GM12878 (cell line): Measurements from ENCODE around the gene TRAF3. TPM values are rescaled to one million over a fixed set of nuclear protein-coding genes. Genes with fewer than 3 reads are reported as not detected.

Source experiments
- ATAC-seq: fragments of 200-7000 bp; cut with Tn5 transposase; 3 replicates; pipeline ENCODE4 v1.9.1; 2020; ENCODE audit warnings: mild to moderate bottlenecking, moderate library complexity
- BruUV-seq: library from RNA; stranded (reverse); fragments of 400-500 nt; replicated peaks from 2 replicates; lab custom pipeline; 2021; lab: Mats Ljungman, UMichigan
- CTCF ChIA-PET: fragments of 300-600 bp; sonication (Branson Sonifier 250); formaldehyde crosslinking; extraction: SDS; loops from one replicate; lab custom pipeline; 2021; ENCODE audit warnings: inconsistent platforms; lab: Yijun Ruan, JAX
- POLR2A ChIA-PET: fragments of 350-600 bp; formaldehyde crosslinking; extraction: SDS; loops from one replicate; lab custom pipeline; 2021; ENCODE audit warnings: inconsistent platforms; lab: Charles Lee
- RAD21 ChIA-PET: fragments of 300-600 bp; sonication (Branson Sonifier 250); formaldehyde crosslinking; loops from one replicate; lab custom pipeline; 2023; ENCODE audit warnings: antibody characterized with exemption; ENCODE audit not compliant: unreplicated experiment; lab: Charles Lee
- SMC1A ChIA-PET: fragments of 300-600 bp; sonication (Branson Sonifier 250); formaldehyde crosslinking; loops from one replicate; lab custom pipeline; 2023; ENCODE audit not compliant: unreplicated experiment, uncharacterized antibody; lab: Charles Lee
- DNase-seq: peaks from one replicate; pipeline ENCODE4 v3.0.0-alpha.2; 2011; ENCODE audit warnings: low read depth, low spot score
- FAIRE-seq: peaks from 3 replicates; lab custom pipeline; 2011; peaks lifted over from hg19 to GRCh38; lab: Jason Lieb, UNC
- H2AFZ ChIP-seq: 2 replicates; pipeline ENCODE4 v1.6.0; 2011; ENCODE audit warnings: low read depth, low read length, control low read depth; ENCODE audit not compliant: control insufficient read depth
- H3K27ac ChIP-seq: 2 replicates; pipeline ENCODE4 v1.5.1; 2011; ENCODE audit warnings: control low read depth; ENCODE audit not compliant: control insufficient read depth, insufficient read depth
- H3K27me3 ChIP-seq, 2 experiments: replicated peaks in 1 of 2; 2 replicates each; pipeline versions ENCODE4 v1.6.0 to v1.6.1; 2011; ENCODE audit warnings: low read length in 1 of 2; ENCODE audit not compliant: control insufficient read depth in 2 of 2, insufficient read depth in 2 of 2
- H3K36me3 ChIP-seq, 2 experiments: 2 replicates each; pipeline ENCODE4 v1.5.1; 2011; ENCODE audit warnings: low read length in 1 of 2; ENCODE audit not compliant: control insufficient read depth in 2 of 2, insufficient read depth in 2 of 2
- H3K4me1 ChIP-seq: 2 replicates; pipeline ENCODE4 v1.6.1; 2011; ENCODE audit warnings: mild to moderate bottlenecking, low read length, moderate library complexity, mixed read lengths; ENCODE audit not compliant: control insufficient read depth, insufficient read depth
- H3K4me2 ChIP-seq: 2 replicates; pipeline ENCODE4 v1.6.0; 2011; ENCODE audit warnings: control low read depth; ENCODE audit not compliant: control insufficient read depth, insufficient read depth
- H3K4me3 ChIP-seq: fragments of 200-600 bp; sonication (generic); 2 replicates; pipeline ENCODE4 v1.5.1; 2016
- H3K79me2 ChIP-seq: 2 replicates; pipeline ENCODE4 v1.6.0; 2011; ENCODE audit warnings: low read length; ENCODE audit not compliant: control insufficient read depth, insufficient read depth
- H3K9ac ChIP-seq: 2 replicates; pipeline ENCODE4 v1.8.0; 2011; ENCODE audit warnings: low read length, control low read depth, mixed read lengths; ENCODE audit not compliant: control insufficient read depth, insufficient read depth
- H3K9me3 ChIP-seq: replicated peaks from 3 replicates; pipeline ENCODE4 v1.5.1; 2011; ENCODE audit warnings: mild to moderate bottlenecking, low read length; ENCODE audit not compliant: control insufficient read depth, insufficient read depth
- H4K20me1 ChIP-seq: 2 replicates; pipeline ENCODE4 v1.6.0; 2011; ENCODE audit not compliant: control insufficient read depth, insufficient read depth
- ATF3 ChIP-seq: IDR thresholded peaks from 2 replicates; pipeline ENCODE4 v1.6.1; 2011; ENCODE audit warnings: low read depth, mild to moderate bottlenecking, low read length, moderate library complexity, borderline replicate concordance; ENCODE audit errors: extremely low read depth
- CREB1 ChIP-seq: IDR thresholded peaks from 2 replicates; pipeline ENCODE4 v1.6.1; 2012; ENCODE audit warnings: low read depth, mild to moderate bottlenecking, inconsistent platforms
- GATAD2B ChIP-seq: fragments of 450-650 bp; conservative IDR thresholded peaks from 2 replicates; pipeline ENCODE4 v1.6.1; 2017; ENCODE audit warnings: low read depth, mild to moderate bottlenecking, moderate library complexity
- MYC ChIP-seq: IDR thresholded peaks from 2 replicates; pipeline ENCODE4 v1.6.1; 2011; ENCODE audit warnings: mild to moderate bottlenecking, low read length, moderate library complexity, inconsistent platforms; ENCODE audit not compliant: insufficient read depth, insufficient replicate concordance, insufficient read length, severe bottlenecking
- NR2C2 ChIP-seq: IDR thresholded peaks from 2 replicates; pipeline ENCODE4 v1.6.1; 2011; ENCODE audit warnings: borderline replicate concordance, low read depth; ENCODE audit not compliant: control insufficient read depth, insufficient read length
- NR2F1 ChIP-seq: fragments of 450-650 bp; conservative IDR thresholded peaks from 2 replicates; pipeline ENCODE4 v1.6.1; 2017; ENCODE audit warnings: mild to moderate bottlenecking
- POLR2A ChIP-seq: IDR thresholded peaks from 2 replicates; pipeline ENCODE4 v1.6.1; 2011; ENCODE audit warnings: low read depth, mild to moderate bottlenecking, low read length
- RAD21 ChIP-seq: IDR thresholded peaks from 2 replicates; pipeline ENCODE4 v1.6.1; 2011; ENCODE audit warnings: mild to moderate bottlenecking, low read depth, low read length, moderate library complexity; ENCODE audit not compliant: insufficient read depth
- ZZZ3 ChIP-seq: IDR thresholded peaks from 2 replicates; pipeline ENCODE4 v1.6.1; 2011; ENCODE audit warnings: low read depth; ENCODE audit not compliant: control insufficient read depth, insufficient read length
- WGBS: methylation state at CpG from one replicate; pipeline ENCODE4 v1.1.6; 2016; ENCODE audit warnings: low lambda C conversion rate; ENCODE audit not compliant: insufficient replicate concordance, insufficient coverage; ENCODE audit errors: missing lambda C conversion rate; 5-methylcytosine and 5-hydroxymethylcytosine counted together
- in situ Hi-C: fragments of 300-500 bp; cut with MboI; formaldehyde crosslinking; loops from 9 replicates; pipeline ENCODE4 v1.14.3; 2018; ENCODE audit warnings: mixed read lengths
- intact Hi-C: fragments of 100-400 bp; cut with micrococcal nuclease; formaldehyde crosslinking; loops from one replicate; pipeline ENCODE4 v1.14.2; 2022; ENCODE audit not compliant: unreplicated experiment
- polyA plus RNA-seq, 11 experiments: library from polyadenylated mRNA; depleted of rRNA in 4 of 11; unstranded in 6 of 11; stranded (reverse) in 5 of 11; fragments of >200 nt; fragmentation: Nextera tagmentation in 4 of 11; fragmentation: Illumina TruSeq in 1 of 11; extraction: Ambion mirVana in 4 of 11; extraction: Trizol in 1 of 11; gene quantifications; 1 replicate in 1 of 11; 2 replicates in 10 of 11; pipeline versions ENCODE4 v1.2.1 to v1.2.3, GENCODE V29; 2011 to 2016; ENCODE audit warnings: inconsistent platforms in 2 of 11, missing spikeins in 2 of 11, low read depth in 1 of 11
- total RNA-seq, 4 experiments: library from RNA; depleted of rRNA in 3 of 4; stranded (reverse); fragments of >200 nt in 3 of 4; fragmentation: Illumina TruSeq in 1 of 4; extraction: Trizol in 1 of 4; gene quantifications; 2 replicates each; pipeline versions ENCODE4 v1.2.1 to v1.2.3, GENCODE V29; 2013 to 2021
- TF ChIP-seq, protein P1 (sequence below): IDR thresholded peaks from 2 replicates; pipeline ENCODE4 v1.6.1; 2012; ENCODE audit warnings: low read length, inconsistent platforms
- TF ChIP-seq, protein P2 (sequence below): fragments of 450-650 bp; IDR thresholded peaks from 2 replicates; pipeline ENCODE4 v1.6.1; 2018; ENCODE audit warnings: borderline replicate concordance, mild to moderate bottlenecking; ENCODE audit not compliant: partially characterized antibody

The TRAF3 gene
- total and polyA plus RNA-seq, 10 of the 15 experiments (the other 5 are each of a cell fraction or from before 2014, with no cell fraction given), result 3.0 to 70.1 (median 36.5) TPM

DNA sequence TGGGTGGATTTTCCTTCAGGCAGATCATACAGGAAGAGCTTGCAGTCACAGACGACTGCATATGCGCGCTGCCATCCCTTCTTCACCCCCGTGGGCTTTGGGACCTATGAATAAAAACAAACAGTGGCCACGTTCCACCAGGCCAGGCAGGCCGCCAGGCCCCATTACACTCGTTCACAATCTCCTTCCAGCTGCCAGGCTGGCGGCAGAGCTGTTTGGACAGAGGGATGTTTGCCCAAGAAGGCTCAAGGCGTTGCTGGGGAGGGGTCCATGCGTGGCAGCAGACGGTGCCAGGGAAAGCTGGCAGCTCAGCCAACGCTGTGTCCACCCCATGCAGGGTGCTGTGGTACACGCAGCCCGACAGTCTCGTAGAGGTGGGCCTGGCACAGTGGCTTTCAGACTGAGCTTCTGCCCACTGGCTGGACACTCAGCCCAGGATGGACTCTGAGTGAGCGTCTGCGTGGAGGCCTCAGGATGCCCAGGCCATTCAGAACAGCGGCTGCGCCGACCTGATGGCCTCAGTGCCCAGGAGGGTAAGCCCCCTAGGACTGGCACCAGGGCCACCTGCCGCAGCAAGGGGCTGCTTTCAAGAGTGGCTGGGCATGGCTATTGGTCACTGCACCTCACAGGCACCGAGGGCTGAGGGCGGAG is 172.7 kb downstream of the TRAF3 start (continued):
- TF ChIP-seq NR2C2 (no peak), RAD21 (no peak), CREB1 (no peak), ATF3 (no peak), POLR2A (no peak)
- TF ChIP-seq, protein P1, sequence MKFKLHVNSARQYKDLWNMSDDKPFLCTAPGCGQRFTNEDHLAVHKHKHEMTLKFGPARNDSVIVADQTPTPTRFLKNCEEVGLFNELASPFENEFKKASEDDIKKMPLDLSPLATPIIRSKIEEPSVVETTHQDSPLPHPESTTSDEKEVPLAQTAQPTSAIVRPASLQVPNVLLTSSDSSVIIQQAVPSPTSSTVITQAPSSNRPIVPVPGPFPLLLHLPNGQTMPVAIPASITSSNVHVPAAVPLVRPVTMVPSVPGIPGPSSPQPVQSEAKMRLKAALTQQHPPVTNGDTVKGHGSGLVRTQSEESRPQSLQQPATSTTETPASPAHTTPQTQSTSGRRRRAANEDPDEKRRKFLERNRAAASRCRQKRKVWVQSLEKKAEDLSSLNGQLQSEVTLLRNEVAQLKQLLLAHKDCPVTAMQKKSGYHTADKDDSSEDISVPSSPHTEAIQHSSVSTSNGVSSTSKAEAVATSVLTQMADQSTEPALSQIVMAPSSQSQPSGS, result no peak

GRCh38 chr14:102951034-102951433 is 173.8 kb downstream of the TRAF3 start:
- WGBS, result 72% methylated on average over 10 of the region's 10 CpGs
- FAIRE-seq, result no peak
- no TSS peak for BruUV-seq
- Histone ChIP-seq H3K9ac (no peak overlapping the region), H4K20me1 (no peaks in the 10 kb centered on the region), H3K27ac (no peak overlapping the region), H3K4me1 (peaks cover 25% of the 10 kb centered on the region), H3K79me2 (no peaks in the 10 kb centered on the region), H3K4me3 (no peak overlapping the region), H2AFZ (no peak overlapping the region), H3K36me3 (peaks cover 9 to 10% of the 10 kb centered on the region in 2 experiments; a peak in 3 of 4 replicates), H3K9me3 (no peaks in the 10 kb centered on the region), H3K4me2 (no peak overlapping the region), H3K27me3 (no peaks in the 10 kb centered on the region)
- ChIA-PET CTCF (no interaction called here), POLR2A (no interaction called here), SMC1A (no interaction called here), RAD21 (no interaction called here)
- intact Hi-C loops (no loop called here), in situ Hi-C loops (no loop called here)
- ATAC-seq, result no peak
- no peak for DNase-seq
- no peak for TF ChIP-seq ZZZ3
- no peak for TF ChIP-seq NR2F1
- no peak for TF ChIP-seq ATF3
- TF ChIP-seq GATAD2B, result no peak
- no peak for TF ChIP-seq MYC
- TF ChIP-seq, protein P1, result no peak
- TF ChIP-seq, protein P2, sequence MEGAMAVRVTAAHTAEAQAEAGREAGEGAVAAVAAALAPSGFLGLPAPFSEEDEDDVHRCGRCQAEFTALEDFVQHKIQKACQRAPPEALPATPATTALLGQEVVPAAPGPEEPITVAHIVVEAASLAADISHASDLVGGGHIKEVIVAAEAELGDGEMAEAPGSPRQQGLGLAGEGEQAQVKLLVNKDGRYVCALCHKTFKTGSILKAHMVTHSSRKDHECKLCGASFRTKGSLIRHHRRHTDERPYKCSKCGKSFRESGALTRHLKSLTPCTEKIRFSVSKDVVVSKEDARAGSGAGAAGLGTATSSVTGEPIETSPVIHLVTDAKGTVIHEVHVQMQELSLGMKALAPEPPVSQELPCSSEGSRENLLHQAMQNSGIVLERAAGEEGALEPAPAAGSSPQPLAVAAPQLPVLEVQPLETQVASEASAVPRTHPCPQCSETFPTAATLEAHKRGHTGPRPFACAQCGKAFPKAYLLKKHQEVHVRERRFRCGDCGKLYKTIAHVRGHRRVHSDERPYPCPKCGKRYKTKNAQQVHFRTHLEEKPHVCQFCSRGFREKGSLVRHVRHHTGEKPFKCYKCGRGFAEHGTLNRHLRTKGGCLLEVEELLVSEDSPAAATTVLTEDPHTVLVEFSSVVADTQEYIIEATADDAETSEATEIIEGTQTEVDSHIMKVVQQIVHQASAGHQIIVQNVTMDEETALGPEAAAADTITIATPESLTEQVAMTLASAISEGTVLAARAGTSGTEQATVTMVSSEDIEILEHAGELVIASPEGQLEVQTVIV, result no peak
